HUES64 (cell line): ENCODE measurements around the gene CANX.
A peak's percentile ranks its signal among the peaks of the same experiment; 100 is the strongest.
"Not testable (repeated sequence)": the region's sequence is repeated elsewhere in the genome, so short reads cannot be mapped to it uniquely, and the experiment has no call there.

ENCODE experiments used
- H3K27ac ChIP-seq: 2 replicates; pipeline ENCODE4 v1.7.0; 2013; ENCODE audit warnings: low read depth, low read length, inconsistent platforms
- H3K27me3 ChIP-seq: 2 replicates; pipeline ENCODE4 v1.6.1; 2013; ENCODE audit warnings: mild to moderate bottlenecking, low read length; ENCODE audit not compliant: insufficient read depth
- H3K36me3 ChIP-seq: 2 replicates; pipeline ENCODE4 v1.6.1; 2013; ENCODE audit warnings: mild to moderate bottlenecking, low read length; ENCODE audit not compliant: insufficient read depth
- H3K4me1 ChIP-seq: 2 replicates; pipeline ENCODE4 v1.6.1; 2013; ENCODE audit warnings: mild to moderate bottlenecking, low read length, moderate library complexity; ENCODE audit not compliant: insufficient read depth
- H3K4me3 ChIP-seq: 2 replicates; pipeline ENCODE4 v1.5.1; 2013; ENCODE audit warnings: mild to moderate bottlenecking, low read length, moderate library complexity
- H3K9ac ChIP-seq: 2 replicates; pipeline ENCODE4 v1.6.1; 2013; ENCODE audit warnings: mild to moderate bottlenecking, low read depth, low read length
- H3K9me3 ChIP-seq: 2 replicates; pipeline ENCODE4 v1.6.1; 2013; ENCODE audit warnings: low read depth, low read length; ENCODE audit not compliant: insufficient read depth
- WGBS: fragments of 150-250, 120-280 bp; methylation state at CpG from one replicate; pipeline ENCODE4 v1.1.7; 2013; ENCODE audit warnings: missing lambda C conversion rate; 5-methylcytosine and 5-hydroxymethylcytosine counted together

Gene CANX

DNA sequence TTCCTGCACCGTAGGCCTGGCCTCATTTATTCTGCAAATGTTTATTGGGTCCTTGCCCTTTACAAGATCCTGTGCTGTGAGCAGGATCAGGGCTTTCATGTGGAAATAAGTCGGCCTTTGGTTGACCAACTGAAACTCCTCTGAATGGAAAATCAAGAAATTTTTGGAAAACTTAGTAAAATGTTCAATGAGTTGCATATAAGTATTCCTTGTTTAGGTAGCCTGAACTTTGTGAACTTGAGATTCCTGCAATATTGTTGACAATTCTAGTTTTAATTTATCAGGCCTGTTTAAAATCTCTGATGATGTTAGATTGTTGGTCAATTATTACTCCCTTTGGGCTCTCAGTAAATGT lies 35.0 kb downstream of the CANX start:
- Histone ChIP-seq H3K4me3 (peak overlapping the region; percentile 100), H3K27ac (peak overlapping the region; percentile 59; the same call in 1 of the 2 replicates), H3K9ac (peak overlapping the region; percentile 96), H3K9me3 (no peaks in the 10 kb centered on the region), H3K4me1 (peaks cover 2% of the 10 kb centered on the region; the same call in 1 of the 2 replicates), H3K27me3 (no peaks in the 10 kb centered on the region), H3K36me3 (peaks cover 48% of the 10 kb centered on the region)
- 4% methylated on average over 2 of the region's 2 CpGs for WGBS

- Histone ChIP-seq H3K9ac (peak overlapping the region; percentile 45; the same call in 1 of the 2 replicates), H3K27me3 (no peaks in the 10 kb centered on the region), H3K36me3 (peaks cover 47% of the 10 kb centered on the region), H3K27ac (no peak overlapping the region), H3K9me3 (no peaks in the 10 kb centered on the region), H3K4me3 (peak overlapping the region; percentile 100), H3K4me1 (peaks cover 2% of the 10 kb centered on the region; the same call in 1 of the 2 replicates)
- WGBS: 81% methylated on average over 10 of the region's 12 CpGs
These were observed 35.9 kb downstream of the CANX start for GRCh38 chr5:179734536-179735164.

- 97% methylated on average over 4 of the region's 4 CpGs for WGBS
- no peak overlapping the region for H3K9ac ChIP-seq
- no peaks in the 10 kb centered on the region for H3K9me3 ChIP-seq
- H3K27ac ChIP-seq: no peak overlapping the region
- H3K4me1 ChIP-seq: 0 out of 2 replicates have a peak, but pooled peaks cover 2% of the 10 kb centered on the region
- H3K36me3 ChIP-seq: peaks cover 30% of the 10 kb centered on the region
- no peak overlapping the region for H3K4me3 ChIP-seq
- no peaks in the 10 kb centered on the region for H3K27me3 ChIP-seq
These were observed 40.0 kb downstream of the CANX start for GRCh38 chr5:179738742-179739141.

- not testable (repeated sequence) for H3K36me3 ChIP-seq, H3K4me1 ChIP-seq, H3K27ac ChIP-seq, H3K4me3 ChIP-seq, H3K27me3 ChIP-seq, H3K9me3 ChIP-seq, H3K9ac ChIP-seq
- 94% methylated on average over 6 of the region's 7 CpGs for WGBS
These were observed 45.3 kb downstream of the CANX start for GRCh38 chr5:179744106-179744505.

GRCh38 chr5:179746872-179747271 lies 48.1 kb downstream of the CANX start:
- H3K27me3 ChIP-seq: no peaks in the 10 kb centered on the region
- peaks cover 3% of the 10 kb centered on the region; the same call in 1 of the 2 replicates for H3K36me3 ChIP-seq
- no peak overlapping the region for H3K9ac ChIP-seq
- no peaks in the 10 kb centered on the region for H3K9me3 ChIP-seq
- no peak overlapping the region for H3K27ac ChIP-seq
- 95% methylated on average over 2 of the region's 2 CpGs for WGBS
- H3K4me3 ChIP-seq: no peak overlapping the region
- no peaks in the 10 kb centered on the region for H3K4me1 ChIP-seq

DNA sequence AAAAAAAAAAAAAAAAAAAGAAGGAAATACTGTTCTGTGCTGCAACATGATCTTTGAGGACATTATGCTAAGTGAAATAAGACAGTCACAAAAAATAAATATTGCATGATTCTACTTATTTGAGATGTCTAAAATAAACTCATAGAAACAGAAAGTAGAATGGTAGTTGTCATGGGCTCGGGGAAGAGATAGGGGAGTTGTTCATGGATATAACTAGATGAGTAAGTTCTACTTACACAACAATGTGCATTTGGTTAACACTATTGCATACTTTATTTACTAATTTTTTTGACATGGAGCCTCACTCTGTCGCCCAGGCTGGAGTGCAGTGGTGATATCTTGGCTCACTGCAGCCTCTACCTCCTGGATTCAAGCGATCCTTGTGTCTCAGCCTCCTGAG lies 49.0 kb downstream of the CANX start:
- no peaks in the 10 kb centered on the region for H3K9me3 ChIP-seq
- WGBS: 95% methylated on average over 2 of the region's 3 CpGs

GRCh38 chr5:179749857-179750508 lies 51.2 kb downstream of the CANX start:
- Histone ChIP-seq H3K27me3 (no peaks in the 10 kb centered on the region), H3K9ac (no peak overlapping the region), H3K27ac (peak overlapping the region; percentile 20; the same call in 1 of the 2 replicates), H3K4me3 (no peak overlapping the region), H3K36me3 (peaks cover 3% of the 10 kb centered on the region; the same call in 1 of the 2 replicates), H3K9me3 (no peaks in the 10 kb centered on the region), H3K4me1 (peaks cover 7% of the 10 kb centered on the region)
- 88% methylated on average over 8 of the region's 8 CpGs for WGBS

More for the DNA sequence above, 49.0 kb downstream of the CANX start:
- no peak overlapping the region for H3K4me3 ChIP-seq
- peaks cover 3% of the 10 kb centered on the region; the same call in 1 of the 2 replicates for H3K36me3 ChIP-seq
- H3K4me1 ChIP-seq: no peaks in the 10 kb centered on the region
- no peak overlapping the region for H3K9ac ChIP-seq
- no peaks in the 10 kb centered on the region for H3K27me3 ChIP-seq
- H3K27ac ChIP-seq: no peak overlapping the region

DNA sequence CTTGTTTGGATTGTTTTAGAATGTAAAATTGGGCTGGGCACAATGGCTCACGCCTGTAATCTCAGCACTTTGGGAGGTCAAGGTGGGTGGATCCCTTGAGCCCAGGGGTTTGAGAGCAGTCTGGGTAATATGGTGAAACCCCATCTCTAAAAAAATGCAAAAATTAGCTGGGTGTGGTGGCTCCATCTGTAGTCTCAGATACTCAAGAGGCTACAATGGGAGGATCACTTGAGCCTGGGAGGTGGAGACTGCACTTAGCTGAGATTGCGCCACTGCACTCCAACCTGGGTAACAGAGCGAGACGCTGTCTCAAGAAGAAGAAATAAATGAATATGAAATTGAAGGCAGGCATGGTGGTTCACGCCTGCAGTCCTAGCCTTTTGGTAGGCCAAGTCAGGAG lies 55.2 kb downstream of the CANX start:
- no peaks in the 10 kb centered on the region for H3K9me3 ChIP-seq
- no peak overlapping the region for H3K27ac ChIP-seq
- no peaks in the 10 kb centered on the region for H3K27me3 ChIP-seq
- H3K9ac ChIP-seq: no peak overlapping the region
- no peak overlapping the region for H3K4me3 ChIP-seq
- peaks cover 3% of the 10 kb centered on the region; the same call in 1 of the 2 replicates for H3K36me3 ChIP-seq
- WGBS: 90% methylated on average over 5 of the region's 5 CpGs
- peaks cover 13% of the 10 kb centered on the region for H3K4me1 ChIP-seq

DNA sequence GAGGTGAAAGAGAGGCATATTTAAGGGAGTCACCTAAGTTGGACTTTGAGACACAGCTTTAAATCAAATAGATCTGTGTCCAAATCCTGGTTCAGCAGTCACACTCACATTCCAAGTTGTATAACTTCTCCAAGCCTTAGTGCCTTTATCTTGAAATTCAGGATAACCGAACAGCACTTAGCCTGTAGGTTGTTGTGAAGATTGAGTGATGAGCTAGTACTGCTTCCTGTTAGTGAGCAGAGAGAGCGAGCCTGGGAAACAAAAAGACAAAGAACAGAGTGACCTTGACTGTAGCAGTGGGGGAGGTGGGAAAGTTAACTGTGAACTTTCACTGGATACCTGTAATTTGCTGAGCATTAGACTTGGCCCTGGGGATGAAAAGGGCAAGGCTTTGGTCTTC lies 56.3 kb downstream of the CANX start:
- Histone ChIP-seq H3K36me3 (peaks cover 2% of the 10 kb centered on the region; the same call in 1 of the 2 replicates), H3K27ac (peak overlapping the region; percentile 38; the same call in 1 of the 2 replicates), H3K27me3 (no peaks in the 10 kb centered on the region), H3K4me3 (no peak overlapping the region), H3K9me3 (no peaks in the 10 kb centered on the region), H3K4me1 (peaks cover 13% of the 10 kb centered on the region), H3K9ac (no peak overlapping the region)
- 44% methylated on average over 2 of the region's 2 CpGs for WGBS

- H3K4me3 ChIP-seq: no peak overlapping the region
- H3K27ac ChIP-seq: no peak overlapping the region
- peaks cover 29% of the 10 kb centered on the region for H3K4me1 ChIP-seq
- H3K9me3 ChIP-seq: no peaks in the 10 kb centered on the region
- no peak overlapping the region for H3K9ac ChIP-seq
- no peaks in the 10 kb centered on the region for H3K36me3 ChIP-seq
- no peaks in the 10 kb centered on the region for H3K27me3 ChIP-seq
- WGBS: 96% methylated on average over 8 of the region's 8 CpGs
These were observed 60.2 kb downstream of the CANX start for GRCh38 chr5:179758955-179759354.

DNA sequence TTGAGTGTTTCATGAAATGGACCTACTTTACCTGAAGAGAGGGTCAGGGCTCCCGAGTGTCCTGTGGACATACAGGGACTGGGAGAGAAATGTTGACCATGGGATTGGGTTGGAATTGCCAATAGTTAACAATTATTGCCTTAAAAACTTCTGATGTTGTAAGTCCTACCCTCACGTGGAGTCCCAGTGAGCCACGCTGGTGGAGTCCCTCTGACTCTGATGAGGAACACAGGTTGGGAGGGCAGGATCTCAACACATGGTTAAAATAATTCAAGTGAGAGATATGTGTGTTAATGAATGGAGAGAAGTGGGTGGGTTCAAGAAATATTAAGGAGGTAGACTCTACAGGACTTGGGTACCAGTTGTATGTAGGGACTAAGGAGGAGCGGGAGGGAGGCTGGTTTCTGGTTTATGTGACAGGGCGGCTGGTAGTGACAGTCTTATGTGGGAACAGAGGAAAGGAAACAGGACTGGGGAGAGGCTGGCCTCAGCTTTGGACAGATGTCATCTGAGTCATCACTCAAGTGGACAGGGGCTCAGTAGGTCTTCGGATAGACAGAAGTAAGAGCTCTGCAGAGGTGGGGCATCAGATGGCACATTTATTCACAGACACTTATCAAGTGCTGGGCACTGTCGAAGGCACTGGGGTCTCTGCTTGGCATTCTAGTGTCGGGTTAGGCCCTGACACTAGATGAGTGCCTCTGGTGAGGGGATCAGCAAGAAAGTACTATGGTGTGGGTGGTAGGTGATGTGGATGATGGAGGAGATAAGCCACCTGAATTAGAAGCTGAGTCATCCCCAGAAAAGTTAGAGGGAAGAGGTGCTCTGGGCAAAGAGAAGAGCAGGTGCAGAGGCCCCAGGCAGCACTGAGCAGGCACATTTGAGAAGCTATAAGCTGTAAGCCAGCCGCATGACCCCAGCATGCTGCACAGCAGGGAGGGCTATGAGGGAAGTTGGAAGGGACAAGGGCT lies 61.1 kb downstream of the CANX start:
- H3K27ac ChIP-seq: no peak overlapping the region
- H3K9ac ChIP-seq: no peak overlapping the region
- 92% methylated on average over 9 of the region's 9 CpGs for WGBS
- H3K9me3 ChIP-seq: no peaks in the 10 kb centered on the region
- no peaks in the 10 kb centered on the region for H3K36me3 ChIP-seq
- no peaks in the 10 kb centered on the region for H3K27me3 ChIP-seq
- H3K4me1 ChIP-seq: peaks cover 25% of the 10 kb centered on the region
- no peak overlapping the region for H3K4me3 ChIP-seq
